HEK293T (cell line): ENCODE measurements around the gene ARID4A.
"Not testable (repeated sequence)": the region's sequence is repeated elsewhere in the genome, so short reads cannot be mapped to it uniquely, and the experiment has no call there.

ENCODE experiments used
- CTCF ChIA-PET: fragments of 350-600 bp; formaldehyde crosslinking; extraction: SDS; loops from one replicate; lab custom pipeline; 2021; ENCODE audit warnings: antibody characterized with exemption, inconsistent platforms; lab: Yijun Ruan, JAX
- POLR2A ChIA-PET: fragments of 350-600 bp; formaldehyde crosslinking; extraction: SDS; loops from one replicate; lab custom pipeline; 2020; ENCODE audit warnings: antibody characterized with exemption, inconsistent platforms; lab: Yijun Ruan, JAX
- DNase-seq: peaks from one replicate; pipeline ENCODE4 v3.0.0; 2012; ENCODE audit warnings: mixed read lengths; ENCODE audit errors: extremely low spot score
- ARNT ChIP-seq: fragments of 450-650 bp; IDR thresholded peaks from 2 replicates; pipeline ENCODE4 v1.6.1; 2017; ENCODE audit warnings: mild to moderate bottlenecking
- BHLHE40 ChIP-seq: fragments of 450-650 bp; IDR thresholded peaks from 2 replicates; pipeline ENCODE4 v1.6.1; 2016; ENCODE audit warnings: mild to moderate bottlenecking, moderate library complexity, borderline replicate concordance
- CTBP1 ChIP-seq: fragments of 450-650 bp; IDR thresholded peaks from 2 replicates; pipeline ENCODE4 v1.6.1; 2016; ENCODE audit warnings: borderline replicate concordance
- FOXK2 ChIP-seq: fragments of 450-650 bp; IDR thresholded peaks from 2 replicates; pipeline ENCODE4 v1.6.1; 2016; ENCODE audit warnings: mild to moderate bottlenecking
- FOXM1 ChIP-seq: fragments of 450-650 bp; IDR thresholded peaks from 2 replicates; pipeline ENCODE4 v1.6.1; 2017; ENCODE audit warnings: mild to moderate bottlenecking, borderline replicate concordance
- L3MBTL2 ChIP-seq: fragments of 450-650 bp; conservative IDR thresholded peaks from 2 replicates; pipeline ENCODE4 v1.6.1; 2016; ENCODE audit warnings: mild to moderate bottlenecking
- LEF1 ChIP-seq: fragments of 450-650 bp; IDR thresholded peaks from 2 replicates; pipeline ENCODE4 v1.6.1; 2017; ENCODE audit warnings: mild to moderate bottlenecking, borderline replicate concordance
- NFRKB ChIP-seq: fragments of 450-650 bp; IDR thresholded peaks from 2 replicates; pipeline ENCODE4 v1.6.1; 2016; ENCODE audit warnings: mild to moderate bottlenecking, moderate library complexity
- SP1 ChIP-seq: fragments of 450-650 bp; IDR thresholded peaks from 2 replicates; pipeline ENCODE4 v1.6.1; 2017
- TARDBP ChIP-seq: fragments of 450-650 bp; IDR thresholded peaks from 2 replicates; pipeline ENCODE4 v1.6.1; 2016
- ZNF384 ChIP-seq: fragments of 450-650 bp; IDR thresholded peaks from 2 replicates; pipeline ENCODE4 v1.6.1; 2016
- TF ChIP-seq, protein P1 (sequence below): fragments of 450-650 bp; IDR thresholded peaks from 2 replicates; pipeline ENCODE4 v1.6.1; 2016

Gene ARID4A

DNA sequence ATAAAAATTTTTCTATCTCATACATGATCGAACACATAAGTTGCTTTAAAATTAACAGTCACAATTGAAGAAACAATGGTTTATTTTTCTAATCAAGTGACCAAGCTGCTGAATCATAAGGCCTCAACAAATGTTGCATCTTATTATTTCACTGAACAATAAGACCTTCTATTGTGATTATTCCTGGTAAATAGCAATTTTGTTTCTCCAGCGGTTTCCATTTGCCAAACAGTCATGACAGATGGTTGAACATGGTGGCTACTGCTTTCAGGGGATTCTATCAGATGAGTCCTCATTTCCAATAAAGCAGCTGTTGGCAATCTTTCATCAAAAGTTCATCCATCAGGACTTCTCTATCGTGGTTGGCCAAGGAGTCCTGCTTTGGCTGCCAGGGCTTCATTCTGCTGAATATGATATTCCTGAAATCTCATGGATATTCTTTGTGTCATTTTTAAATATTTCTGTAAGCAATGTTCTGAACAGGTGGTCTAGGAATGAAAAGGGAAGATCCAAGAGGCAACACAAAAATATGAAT is 110.4 kb downstream of the ARID4A start:
- DNase-seq = no peak
- TF ChIP-seq FOXM1 = no peak
- no peak for TF ChIP-seq FOXK2
- TF ChIP-seq NFRKB = no peak
- TF ChIP-seq ZNF384 = no peak
- TF ChIP-seq, protein P1, sequence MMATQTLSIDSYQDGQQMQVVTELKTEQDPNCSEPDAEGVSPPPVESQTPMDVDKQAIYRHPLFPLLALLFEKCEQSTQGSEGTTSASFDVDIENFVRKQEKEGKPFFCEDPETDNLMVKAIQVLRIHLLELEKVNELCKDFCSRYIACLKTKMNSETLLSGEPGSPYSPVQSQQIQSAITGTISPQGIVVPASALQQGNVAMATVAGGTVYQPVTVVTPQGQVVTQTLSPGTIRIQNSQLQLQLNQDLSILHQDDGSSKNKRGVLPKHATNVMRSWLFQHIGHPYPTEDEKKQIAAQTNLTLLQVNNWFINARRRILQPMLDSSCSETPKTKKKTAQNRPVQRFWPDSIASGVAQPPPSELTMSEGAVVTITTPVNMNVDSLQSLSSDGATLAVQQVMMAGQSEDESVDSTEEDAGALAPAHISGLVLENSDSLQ = no peak
- no peak for TF ChIP-seq CTBP1
- TF ChIP-seq BHLHE40 = no peak
- no peak for TF ChIP-seq SP1
- TF ChIP-seq ARNT = no peak
- TF ChIP-seq LEF1 = no peak
- ChIA-PET POLR2A (no interaction called here), CTCF (no interaction called here)

DNA sequence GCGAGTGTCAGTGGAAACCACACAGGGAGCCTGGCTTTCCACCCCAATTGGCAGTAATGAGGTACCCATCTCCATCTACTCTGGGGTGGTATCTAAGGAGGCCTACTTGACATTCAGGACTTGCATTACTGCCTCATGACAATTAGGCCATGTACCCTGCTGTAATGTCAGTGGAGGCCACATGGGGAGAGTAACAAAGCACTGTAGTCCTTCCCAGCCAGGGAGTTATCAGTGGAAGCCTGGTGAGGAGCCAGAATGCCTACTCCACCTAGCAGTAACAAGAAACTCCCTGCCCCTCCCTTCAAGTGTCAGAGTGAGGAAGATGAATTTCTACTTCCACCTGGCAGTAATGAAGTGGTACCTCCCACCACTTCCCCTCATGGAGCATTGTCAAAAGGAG is 116.5 kb downstream of the ARID4A start:
- DNase-seq = peak; percentile 21
- ChIA-PET POLR2A (no interaction called here), CTCF (no interaction called here)
- TF ChIP-seq ZNF384 = no peak
- TF ChIP-seq, protein P1 = no peak
- no peak for TF ChIP-seq SP1
- no peak for TF ChIP-seq NFRKB
- TF ChIP-seq FOXK2 = no peak
- TF ChIP-seq L3MBTL2 = no peak

DNA sequence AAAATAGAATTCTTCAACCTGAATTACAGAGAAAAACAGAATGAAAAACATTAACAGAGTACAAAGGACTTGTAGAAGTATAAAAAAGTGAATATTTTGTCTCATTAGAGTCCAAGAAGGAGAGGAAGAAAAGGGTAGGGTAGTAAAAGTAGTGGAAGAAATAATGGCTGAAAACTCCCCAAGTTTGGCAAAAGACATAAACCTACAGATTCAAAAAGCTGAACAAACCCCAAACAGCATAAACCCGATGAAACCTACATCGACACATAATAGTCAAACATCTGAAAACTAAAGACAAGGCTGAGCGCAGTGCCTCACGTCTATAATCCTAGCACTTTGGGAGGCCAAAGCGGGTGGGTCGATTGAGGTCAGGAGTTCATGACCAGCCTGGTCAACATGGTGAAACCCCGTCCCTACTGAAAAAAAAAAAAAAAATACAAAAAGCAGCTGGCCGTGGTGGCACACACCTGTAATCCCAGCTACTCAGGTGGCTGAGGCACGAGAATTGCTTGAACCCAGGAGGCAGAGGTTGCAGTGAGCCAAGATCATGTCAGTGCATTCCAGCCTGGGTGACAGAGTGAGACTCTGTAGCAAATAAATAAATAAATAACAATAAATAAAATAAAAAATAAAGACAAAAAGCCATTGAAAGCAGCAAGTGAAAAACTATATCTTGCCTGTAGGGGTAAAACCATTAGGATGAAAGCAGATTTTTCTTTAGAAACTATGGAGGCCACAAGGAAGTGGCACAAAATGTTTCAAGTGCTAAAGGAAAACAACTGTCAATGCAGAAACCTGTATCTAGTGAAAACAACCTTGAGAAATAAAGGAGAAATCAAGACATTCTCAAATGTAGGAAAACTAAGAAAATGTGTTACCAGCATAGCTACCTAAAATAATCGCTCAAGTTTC is 117.5 kb downstream of the ARID4A start:
- no peak for DNase-seq
- no peak for TF ChIP-seq TARDBP
- TF ChIP-seq CTBP1 = no peak
- TF ChIP-seq SP1 = no peak
- TF ChIP-seq, protein P1 = no peak
- ChIA-PET CTCF (no interaction called here), POLR2A (no interaction called here)

DNA sequence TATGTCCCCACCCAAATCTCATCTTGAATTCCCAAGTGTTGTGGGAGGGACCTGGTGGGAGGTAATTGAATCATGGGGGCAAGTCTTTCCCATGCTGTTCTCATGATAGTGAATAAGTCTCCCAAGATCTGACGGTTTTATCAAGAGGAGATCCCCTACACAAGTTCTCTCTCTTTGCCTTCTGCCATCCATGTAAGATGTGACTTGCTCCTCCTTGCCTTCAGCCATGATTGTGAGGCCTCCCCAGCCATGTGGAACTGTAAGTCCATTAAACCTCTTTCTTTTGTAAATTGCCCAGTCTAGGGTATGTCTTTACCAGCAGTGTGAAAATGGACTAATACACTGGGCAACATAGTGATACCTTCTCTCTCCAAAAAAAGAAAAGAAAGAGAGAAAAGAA is 118.6 kb downstream of the ARID4A start:
- CTCF ChIA-PET, DNase-seq, POLR2A ChIA-PET: not testable (repeated sequence)
